Measurements from ENCODE around the gene PTPRD.

- TF ChIP-seq EZH2 (IDR thresholded peaks at IDR 0.05) (no peak), POLR2AphosphoS5 (IDR thresholded peaks at IDR 0.05; ENCODE audit: borderline replicate concordance, low read depth, low read length) (no peak)
Measured at GRCh38 chr9:8338767-8339510, 2273.9 kb downstream of the PTPRD start.
